RWPE1 (cell line): ENCODE results near the gene MCOLN3.
"Not testable (repeated sequence)": the region's sequence is repeated elsewhere in the genome, so short reads cannot be mapped to it uniquely, and the experiment has no call there.

Source experiments
- CTCF ChIA-PET: fragments of 350-600 bp; sonication (Branson Sonifier 250); formaldehyde crosslinking; extraction: SDS; loops from one replicate; lab custom pipeline; 2021; lab: Yijun Ruan, JAX
- POLR2A ChIA-PET: fragments of 400-600 bp; formaldehyde crosslinking; extraction: SDS; loops from one replicate; lab custom pipeline; 2020; ENCODE audit warnings: antibody characterized with exemption; ENCODE audit not compliant: low non-redundant PET; lab: Yijun Ruan, JAX
- DNase-seq: peaks from one replicate; pipeline ENCODE4 v3.0.0; 2012; ENCODE audit warnings: low spot score
- H3K27ac ChIP-seq: fragments of 450-650 bp; 2 replicates; pipeline ENCODE4 v1.5.1; 2017
- CTCF ChIP-seq: fragments of 450-650 bp; conservative IDR thresholded peaks from 2 replicates; pipeline ENCODE4 v1.5.1; 2017; ENCODE audit warnings: low read depth, mild to moderate bottlenecking

MCOLN3 gene

GRCh38 chr1:84997667-84998600, 50.4 kb downstream of the MCOLN3 start:
- CTCF ChIA-PET, result no interaction called here
- peak; percentile 9 for DNase-seq
- POLR2A ChIA-PET, result no interaction called here
- no peak for TF ChIP-seq CTCF
- H3K27ac ChIP-seq, result no peak overlapping the region

GRCh38 chr1:84996846-84997666, 51.2 kb downstream of the MCOLN3 start, which contains the start of gene MCOLN2:
Gene MCOLN2, minus strand, starts transcription at chr1:84997113. Its CDS starts 241 bp downstream, at chr1:84996872.
- DNase-seq, result peak; percentile 45
- TF ChIP-seq CTCF, result no peak
- no peak within 1 kb of the TSS for H3K27ac ChIP-seq
- ChIA-PET POLR2A (no interaction called here), CTCF (interaction anchor here (0.7 to 1.1 kb wide), 2 partner anchors 35 to 42 kb away, joined by 3 to 4 read pairs; no protein-coding TSS in a partner anchor)

GRCh38 chr1:84995484-84996334, 52.6 kb downstream of the MCOLN3 start:
- no peak for DNase-seq
- CTCF ChIA-PET, result no interaction called here
- POLR2A ChIA-PET, result no interaction called here

GRCh38 chr1:84991097-84991920, 57.0 kb downstream of the MCOLN3 start:
- TF ChIP-seq CTCF, result no peak
- no peak for DNase-seq
- H3K27ac ChIP-seq, result no peak overlapping the region
- POLR2A ChIA-PET, result no interaction called here
- CTCF ChIA-PET, result interaction anchor here (1.1 to 1.3 kb wide), 2 partner anchors 46 to 249 kb away, joined by 5 to 6 read pairs; no protein-coding TSS in a partner anchor

More at GRCh38 chr1:84995484-84996334, 52.6 kb downstream of the MCOLN3 start:
- H3K27ac ChIP-seq, result no peak overlapping the region
- no peak for TF ChIP-seq CTCF

- CTCF ChIA-PET, result no interaction called here
- no peak overlapping the region for H3K27ac ChIP-seq
- DNase-seq, result no peak
- TF ChIP-seq CTCF, result no peak
- POLR2A ChIA-PET, result no interaction called here
Observed at GRCh38 chr1:84988588-84988987, 59.7 kb downstream of the MCOLN3 start.

GRCh38 chr1:84986561-84986960, 61.7 kb downstream of the MCOLN3 start:
- POLR2A ChIA-PET, DNase-seq, H3K27ac ChIP-seq: not testable (repeated sequence)
- CTCF ChIA-PET, result interaction anchor here (0.6 kb wide), 1 partner anchor 59 kb away, joined by 3 read pairs; no protein-coding TSS in a partner anchor
